Stimulated activated CD8-positive, alpha-beta memory T cell treated with anti-CD3 and anti-CD28 coated beads, Interleukin-15, amount 100 ng/mL, for 24 hours (primary cell): ENCODE results near the gene DGKD.
A peak's percentile ranks its signal among the peaks of the same experiment; 100 is the strongest.

Experiments
- DNase-seq: peaks from one replicate; pipeline ENCODE4 v3.0.0-alpha.2; 2020; ENCODE audit warnings: low read depth

Gene DGKD

GRCh38 chr2:233429175-233429897 lies 75.0 kb downstream of the DGKD start:
- DNase-seq = no peak

GRCh38 chr2:233430081-233430480 lies 75.8 kb downstream of the DGKD start:
- no peak for DNase-seq

DNA sequence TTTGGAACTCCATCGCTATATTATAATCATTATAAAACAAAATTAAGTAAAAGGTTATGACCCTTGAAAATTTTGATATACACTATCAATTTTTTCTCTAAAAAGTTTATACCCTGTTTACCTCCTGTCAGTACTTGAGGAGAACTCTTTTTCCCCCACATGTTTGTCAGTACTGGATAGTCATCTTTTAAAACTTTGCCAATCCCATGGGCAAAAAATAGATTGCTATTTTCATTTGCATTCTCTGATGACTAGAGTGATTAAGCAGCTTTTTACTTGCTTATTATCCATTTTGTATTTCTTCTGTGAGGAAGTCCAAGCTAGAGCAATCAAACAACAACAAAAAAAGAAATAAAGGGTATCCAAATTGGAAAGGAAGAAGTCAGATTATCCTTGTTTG lies 76.4 kb downstream of the DGKD start:
- DNase-seq = no peak

GRCh38 chr2:233433029-233433428 lies 78.7 kb downstream of the DGKD start:
- DNase-seq = no peak

DNA sequence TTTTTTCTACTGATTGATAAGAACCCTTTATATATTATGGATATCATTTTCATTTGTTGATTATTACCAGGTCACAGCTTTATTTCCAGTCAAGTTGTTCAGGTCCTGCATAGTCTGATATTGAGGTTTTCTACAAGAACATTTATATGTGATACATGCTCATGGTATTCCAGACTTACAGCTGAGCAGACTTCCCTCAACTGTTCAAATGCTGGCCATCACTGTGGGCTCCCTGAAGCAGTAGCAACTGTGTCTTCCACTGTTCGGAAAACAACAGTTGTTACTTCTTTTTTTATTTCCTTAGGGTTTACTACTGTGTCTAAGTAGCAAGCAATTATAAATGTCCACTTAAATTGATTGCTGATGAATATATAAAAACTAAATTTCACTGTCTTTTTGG lies 79.5 kb downstream of the DGKD start:
- DNase-seq = no peak

- no peak for DNase-seq
These were observed 80.5 kb downstream of the DGKD start for GRCh38 chr2:233434666-233435330.

DNA sequence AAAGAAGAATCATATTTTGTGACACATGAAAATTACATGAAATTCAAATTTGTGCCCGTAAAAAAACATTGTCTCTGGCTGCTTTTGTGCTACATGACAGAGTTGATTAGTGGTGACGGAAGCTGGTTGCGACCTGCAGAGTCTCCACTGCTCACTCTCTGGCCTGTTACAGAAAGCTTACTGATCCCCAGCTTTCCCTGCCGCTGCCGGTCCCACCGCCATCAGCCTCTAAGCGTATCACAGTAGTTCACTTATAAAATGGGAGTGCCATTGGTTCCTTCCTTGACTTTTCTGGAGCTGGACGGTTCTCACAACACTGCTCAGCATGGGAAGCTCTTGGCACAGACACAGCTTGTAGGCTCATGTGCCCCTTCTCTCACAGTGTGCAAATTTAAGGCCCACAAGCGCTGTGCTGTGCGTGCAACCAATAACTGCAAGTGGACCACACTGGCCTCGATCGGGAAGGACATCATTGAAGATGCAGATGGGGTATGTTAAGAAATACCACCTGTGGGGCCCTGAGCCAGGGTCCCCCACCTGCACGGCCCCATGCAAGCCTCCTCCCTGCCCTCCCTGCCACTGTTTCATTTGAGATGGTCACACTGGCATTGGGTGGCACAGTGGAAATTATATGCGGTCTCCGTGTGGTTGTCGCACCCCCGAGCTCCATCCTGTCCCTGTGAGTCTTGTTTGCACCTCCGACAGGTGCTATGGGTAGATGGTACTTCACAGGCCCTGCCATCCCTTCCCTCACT lies 81.3 kb downstream of the DGKD start:
- DNase-seq = no peak

GRCh38 chr2:233436191-233436581 lies 81.9 kb downstream of the DGKD start:
- no peak for DNase-seq

DNA sequence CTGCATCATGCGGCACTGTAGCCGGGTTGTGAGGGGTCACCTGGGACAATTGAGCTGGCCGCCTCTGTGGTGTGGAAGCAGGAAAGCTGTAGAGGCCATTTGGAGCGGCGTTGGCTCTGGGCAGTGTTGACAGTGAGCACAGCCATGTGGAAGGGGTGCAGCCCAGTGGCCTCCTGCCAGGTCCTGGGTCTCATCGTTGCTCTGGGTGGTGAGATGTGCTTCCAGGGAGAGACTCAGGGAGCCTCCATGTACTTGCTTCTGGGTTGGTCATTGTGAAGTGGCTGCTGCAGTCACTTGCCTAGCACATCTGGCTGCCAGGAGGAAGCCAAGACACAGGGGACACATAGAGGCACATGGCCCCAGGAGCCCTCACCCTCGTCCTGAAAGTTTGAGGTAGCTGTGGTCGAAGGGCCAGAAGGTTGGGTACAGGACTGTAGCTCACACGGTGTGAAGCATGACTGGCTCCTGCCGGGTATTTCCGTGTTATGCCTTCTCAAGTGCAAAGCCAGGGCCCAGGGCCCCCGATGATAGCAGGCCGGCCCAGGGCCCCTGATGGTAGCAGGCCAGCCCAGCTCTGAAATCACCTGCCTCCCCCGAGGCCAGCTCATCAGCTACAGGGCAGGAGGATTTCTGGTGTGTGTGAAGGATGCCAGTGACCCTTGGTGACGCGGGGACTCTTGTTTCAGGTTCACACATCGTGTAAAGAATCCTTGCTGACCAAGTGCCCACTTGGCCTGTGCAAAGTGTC lies 82.6 kb downstream of the DGKD start:
- no peak for DNase-seq

- DNase-seq = no peak
These were observed 83.2 kb downstream of the DGKD start for GRCh38 chr2:233437439-233437955.

- no peak for DNase-seq
These were observed 84.4 kb downstream of the DGKD start for GRCh38 chr2:233438573-233439147.

GRCh38 chr2:233439191-233439590 lies 84.9 kb downstream of the DGKD start:
- DNase-seq = no peak

GRCh38 chr2:233440314-233440713 lies 86.0 kb downstream of the DGKD start:
- no peak for DNase-seq

GRCh38 chr2:233440714-233441113 lies 86.4 kb downstream of the DGKD start:
- DNase-seq = no peak

DNA sequence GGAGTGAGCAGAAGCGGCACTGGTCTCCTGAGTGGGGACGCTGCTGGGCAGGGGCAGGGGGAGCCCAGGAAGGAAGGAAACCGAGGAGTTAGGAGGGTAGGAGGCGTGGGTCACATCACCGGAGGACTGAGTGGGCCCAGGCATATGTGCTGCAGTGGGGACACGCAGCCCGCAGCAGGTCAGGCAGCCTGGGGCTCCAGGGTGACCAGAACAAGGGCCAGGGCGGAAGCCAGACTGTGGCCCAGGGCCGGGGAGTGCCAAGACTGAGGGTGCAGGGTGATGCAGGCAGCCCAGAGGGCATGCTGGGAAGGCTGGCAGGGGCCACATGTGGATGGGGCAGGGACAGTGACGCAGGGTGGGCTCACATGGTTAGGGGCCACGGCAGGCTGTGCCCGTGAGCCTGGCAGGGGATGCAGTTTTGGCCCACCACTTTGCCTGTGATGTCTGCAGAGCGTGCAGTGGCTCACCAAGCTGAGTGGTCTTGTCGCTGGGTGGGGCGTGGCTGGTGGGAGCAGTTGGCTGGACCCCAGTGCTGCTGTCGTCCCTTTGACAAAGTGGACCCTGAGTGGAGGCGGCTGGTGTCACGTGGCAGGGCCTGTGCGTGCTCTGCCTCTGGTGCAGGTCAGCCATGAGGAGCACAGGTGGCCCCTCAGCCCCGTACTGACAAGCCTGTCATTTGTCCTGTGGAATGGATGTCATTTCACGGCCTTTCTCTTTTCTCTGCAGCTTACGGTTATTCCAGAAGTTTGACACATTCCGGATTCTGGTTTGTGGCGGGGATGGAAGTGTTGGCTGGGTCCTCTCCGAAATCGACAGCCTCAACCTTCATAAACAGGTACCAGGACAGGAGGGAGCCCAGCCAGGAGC lies 87.1 kb downstream of the DGKD start:
- DNase-seq = no peak

GRCh38 chr2:233442028-233442310 lies 87.7 kb downstream of the DGKD start:
- no peak for DNase-seq

DNA sequence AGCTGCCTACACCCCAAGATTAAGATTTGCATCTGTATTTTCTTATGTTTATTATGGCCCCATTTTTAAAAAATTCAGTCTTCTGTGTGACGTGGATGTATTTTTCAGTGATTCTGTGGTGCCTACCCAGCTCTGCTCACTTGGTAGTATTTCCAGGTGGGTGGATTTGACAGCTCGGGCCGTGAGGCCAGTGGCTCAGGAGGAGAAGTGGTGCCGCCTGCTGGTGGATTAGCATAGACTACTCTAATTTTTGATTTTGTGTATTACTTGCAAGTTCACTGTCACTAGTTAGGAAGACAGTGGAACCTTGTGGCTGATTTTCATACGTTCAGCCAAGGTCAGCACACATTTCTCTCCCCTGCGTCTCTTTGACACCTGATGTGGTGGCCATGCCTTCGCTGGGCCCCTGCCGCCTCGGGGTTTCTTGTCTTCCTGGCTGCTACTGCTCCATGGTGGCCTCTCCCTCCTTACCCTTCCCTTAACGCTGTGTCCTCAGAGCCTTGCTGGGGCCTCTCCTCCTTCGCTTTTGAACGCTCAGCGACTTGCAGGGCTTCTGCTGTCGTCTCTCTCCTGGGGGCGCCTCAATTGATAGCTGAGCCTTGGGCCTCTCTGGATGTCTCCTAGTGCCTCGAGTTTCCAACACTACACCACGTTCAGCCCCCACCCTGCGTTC lies 89.4 kb downstream of the DGKD start:
- DNase-seq = peak; percentile 52

- no peak for DNase-seq
These were observed 90.2 kb downstream of the DGKD start for GRCh38 chr2:233444501-233444900.

- DNase-seq = no peak
These were observed 91.0 kb downstream of the DGKD start for GRCh38 chr2:233445152-233445830.

GRCh38 chr2:233446121-233446520 lies 91.8 kb downstream of the DGKD start:
- DNase-seq = no peak
